Measurements from ENCODE around the gene SDK2. TPM values are rescaled to one million over a fixed set of nuclear protein-coding genes. Genes with fewer than 3 reads are reported as not detected.

The SDK2 gene
- total and polyA plus RNA-seq, 5 donors from 2014 or later = 0.02 to 0.59 (median 0.02) TPM; not detected in 2

- Histone ChIP-seq H3K4me3 (ENCODE audit: low read depth, low read length) (no peak overlapping the region), H3K9me3 (ENCODE audit: control insufficient read depth in 2 of 2, low read length in 2 of 2) (peaks cover 5 to 6% of the 10 kb centered on the region in 2 experiments), H3K4me1 (ENCODE audit: control insufficient read depth, insufficient read depth, low read length, poor library complexity, severe bottlenecking) (no peaks in the 10 kb centered on the region), H3K36me3 (ENCODE audit: control insufficient read depth, insufficient read depth, low read length) (no peaks in the 10 kb centered on the region), H3K27ac (ENCODE audit: insufficient read depth, low read length, poor library complexity, severe bottlenecking) (no peak overlapping the region), H3K27me3 (ENCODE audit: control insufficient read depth, insufficient read depth, low read length) (no peaks in the 10 kb centered on the region)
- ATAC-seq (ENCODE audit: low read depth in 2 of 2) (no peak), DNase-seq (no peak)
- Mint-ChIP-seq H3K4me1 (no peaks in the 10 kb centered on the region), H3K27me3 (peaks cover 14% of the 10 kb centered on the region), H3K36me3 (no peaks in the 10 kb centered on the region), H3K27ac (no peak overlapping the region), H3K4me3 (no peak overlapping the region), H3K9me3 (peaks cover 0 to 26% (median 4%) of the 10 kb centered on the region in 7 donors)
These were observed 22.6 kb downstream of the SDK2 start for GRCh38 chr17:73621685-73622084.

- H3K4me1 Mint-ChIP-seq = no peaks in the 10 kb centered on the region
- H3K36me3 Mint-ChIP-seq = no peaks in the 10 kb centered on the region
- peaks cover 0 to 26% (median 4%) of the 10 kb centered on the region in 7 donors for H3K9me3 Mint-ChIP-seq
- H3K27me3 ChIP-seq (ENCODE audit: control insufficient read depth, insufficient read depth, low read length) = no peaks in the 10 kb centered on the region
- DNase-seq = no peak
- peak overlapping the region in 1 of 3 donors; percentile 28 for H3K27ac Mint-ChIP-seq
- H3K4me1 ChIP-seq (ENCODE audit: control insufficient read depth, insufficient read depth, low read length, poor library complexity, severe bottlenecking) = no peaks in the 10 kb centered on the region
- peaks cover 14% of the 10 kb centered on the region for H3K27me3 Mint-ChIP-seq
- no peak overlapping the region for H3K4me3 Mint-ChIP-seq
- no peak overlapping the region for H3K4me3 ChIP-seq (ENCODE audit: low read depth, low read length)
- H3K9me3 ChIP-seq (ENCODE audit: control insufficient read depth in 2 of 2, low read length in 2 of 2) = peaks cover 5 to 6% of the 10 kb centered on the region in 2 experiments
- no peak for ATAC-seq (ENCODE audit: low read depth in 2 of 2)
- no peaks in the 10 kb centered on the region for H3K36me3 ChIP-seq (ENCODE audit: control insufficient read depth, insufficient read depth, low read length)
- H3K27ac ChIP-seq (ENCODE audit: insufficient read depth, low read length, poor library complexity, severe bottlenecking) = no peak overlapping the region
These were observed 23.8 kb downstream of the SDK2 start for GRCh38 chr17:73620414-73620813.

- Mint-ChIP-seq H3K4me3 (no peak overlapping the region), H3K4me1 (no peaks in the 10 kb centered on the region), H3K27me3 (peaks cover 10% of the 10 kb centered on the region), H3K27ac (no peak overlapping the region), H3K36me3 (no peaks in the 10 kb centered on the region), H3K9me3 (peaks cover 0 to 26% (median 2%) of the 10 kb centered on the region in 7 donors)
- ATAC-seq (ENCODE audit: low read depth in 2 of 2) = no peak
- Histone ChIP-seq H3K27ac (ENCODE audit: insufficient read depth, low read length, poor library complexity, severe bottlenecking) (no peak overlapping the region), H3K27me3 (ENCODE audit: control insufficient read depth, insufficient read depth, low read length) (no peaks in the 10 kb centered on the region), H3K4me1 (ENCODE audit: control insufficient read depth, insufficient read depth, low read length, poor library complexity, severe bottlenecking) (no peaks in the 10 kb centered on the region), H3K4me3 (ENCODE audit: low read depth, low read length) (no peak overlapping the region), H3K9me3 (ENCODE audit: control insufficient read depth in 2 of 2, low read length in 2 of 2) (peaks cover 5 to 6% of the 10 kb centered on the region in 2 experiments), H3K36me3 (ENCODE audit: control insufficient read depth, insufficient read depth, low read length) (no peaks in the 10 kb centered on the region)
- no peak for DNase-seq
These were observed 26.7 kb downstream of the SDK2 start for GRCh38 chr17:73617501-73617900.

GRCh38 chr17:73616873-73617404, 27.3 kb downstream of the SDK2 start:
- Histone ChIP-seq H3K36me3 (ENCODE audit: control insufficient read depth, insufficient read depth, low read length) (no peaks in the 10 kb centered on the region), H3K27me3 (ENCODE audit: control insufficient read depth, insufficient read depth, low read length) (no peaks in the 10 kb centered on the region), H3K4me1 (ENCODE audit: control insufficient read depth, insufficient read depth, low read length, poor library complexity, severe bottlenecking) (no peaks in the 10 kb centered on the region), H3K4me3 (ENCODE audit: low read depth, low read length) (no peak overlapping the region), H3K27ac (ENCODE audit: insufficient read depth, low read length, poor library complexity, severe bottlenecking) (no peak overlapping the region), H3K9me3 (ENCODE audit: control insufficient read depth in 2 of 2, low read length in 2 of 2) (peaks cover 5 to 6% of the 10 kb centered on the region in 2 experiments)
- H3K27me3 Mint-ChIP-seq = peaks cover 10% of the 10 kb centered on the region
- H3K36me3 Mint-ChIP-seq = no peaks in the 10 kb centered on the region
- peak overlapping the region in 1 of 4 donors; percentile 52 for H3K4me3 Mint-ChIP-seq
- ATAC-seq (ENCODE audit: low read depth in 2 of 2) = no peak
- peaks cover 0 to 26% (median 2%) of the 10 kb centered on the region in 7 donors for H3K9me3 Mint-ChIP-seq
- DNase-seq = no peak
- no peak overlapping the region for H3K27ac Mint-ChIP-seq
- no peaks in the 10 kb centered on the region for H3K4me1 Mint-ChIP-seq

- H3K27ac Mint-ChIP-seq = peak overlapping the region in 1 of 3 donors; percentile 44
- ATAC-seq (ENCODE audit: low read depth in 2 of 2) = no peak
- Histone ChIP-seq H3K27ac (ENCODE audit: insufficient read depth, low read length, poor library complexity, severe bottlenecking) (no peak overlapping the region), H3K4me1 (ENCODE audit: control insufficient read depth, insufficient read depth, low read length, poor library complexity, severe bottlenecking) (no peaks in the 10 kb centered on the region), H3K27me3 (ENCODE audit: control insufficient read depth, insufficient read depth, low read length) (no peaks in the 10 kb centered on the region), H3K36me3 (ENCODE audit: control insufficient read depth, insufficient read depth, low read length) (no peaks in the 10 kb centered on the region), H3K4me3 (ENCODE audit: low read depth, low read length) (no peak overlapping the region), H3K9me3 (ENCODE audit: control insufficient read depth in 2 of 2, low read length in 2 of 2) (peaks cover 5 to 6% of the 10 kb centered on the region in 2 experiments)
- H3K27me3 Mint-ChIP-seq = peaks cover 10% of the 10 kb centered on the region
- peaks cover 0 to 26% (median 2%) of the 10 kb centered on the region in 7 donors for H3K9me3 Mint-ChIP-seq
- no peak for DNase-seq
- no peaks in the 10 kb centered on the region for H3K4me1 Mint-ChIP-seq
- peak overlapping the region in 1 of 4 donors; percentile 52 for H3K4me3 Mint-ChIP-seq
- no peaks in the 10 kb centered on the region for H3K36me3 Mint-ChIP-seq
These were observed 27.9 kb downstream of the SDK2 start for GRCh38 chr17:73616120-73616872.

- Mint-ChIP-seq H3K4me1 (no peaks in the 10 kb centered on the region), H3K27ac (no peak overlapping the region)
These were observed 30.0 kb downstream of the SDK2 start for GRCh38 chr17:73614256-73614655.

GRCh38 chr17:73613271-73614233, 30.7 kb downstream of the SDK2 start:
- no peaks in the 10 kb centered on the region for H3K36me3 ChIP-seq (ENCODE audit: control insufficient read depth, insufficient read depth, low read length)
- H3K27me3 Mint-ChIP-seq = peaks cover 4% of the 10 kb centered on the region
- H3K27me3 ChIP-seq (ENCODE audit: control insufficient read depth, insufficient read depth, low read length) = no peaks in the 10 kb centered on the region
- H3K27ac ChIP-seq (ENCODE audit: insufficient read depth, low read length, poor library complexity, severe bottlenecking) = no peak overlapping the region
- H3K9me3 ChIP-seq (ENCODE audit: control insufficient read depth in 2 of 2, low read length in 2 of 2) = no peaks in the 10 kb centered on the region
- H3K9me3 Mint-ChIP-seq = peaks cover 0 to 8% (median 2%) of the 10 kb centered on the region in 7 donors
- no peak for ATAC-seq (ENCODE audit: low read depth in 2 of 2)
- H3K4me3 Mint-ChIP-seq = no peak overlapping the region
- H3K27ac Mint-ChIP-seq = no peak overlapping the region
- H3K4me1 Mint-ChIP-seq = no peaks in the 10 kb centered on the region
- H3K4me3 ChIP-seq (ENCODE audit: low read depth, low read length) = no peak overlapping the region
- no peak for DNase-seq
- no peaks in the 10 kb centered on the region for H3K4me1 ChIP-seq (ENCODE audit: control insufficient read depth, insufficient read depth, low read length, poor library complexity, severe bottlenecking)
- H3K36me3 Mint-ChIP-seq = no peaks in the 10 kb centered on the region

More at GRCh38 chr17:73614256-73614655, 30.0 kb downstream of the SDK2 start:
- no peaks in the 10 kb centered on the region for H3K36me3 ChIP-seq (ENCODE audit: control insufficient read depth, insufficient read depth, low read length)
- H3K9me3 ChIP-seq (ENCODE audit: control insufficient read depth in 2 of 2, low read length in 2 of 2) = peaks cover 2 to 3% of the 10 kb centered on the region in 2 experiments
- Mint-ChIP-seq H3K36me3 (no peaks in the 10 kb centered on the region), H3K9me3 (peaks cover 0 to 13% (median 2%) of the 10 kb centered on the region in 7 donors), H3K27me3 (peaks cover 7% of the 10 kb centered on the region), H3K4me3 (no peak overlapping the region)
- ATAC-seq (ENCODE audit: low read depth in 2 of 2) (no peak), DNase-seq (no peak)
- no peaks in the 10 kb centered on the region for H3K27me3 ChIP-seq (ENCODE audit: control insufficient read depth, insufficient read depth, low read length)
- H3K27ac ChIP-seq (ENCODE audit: insufficient read depth, low read length, poor library complexity, severe bottlenecking) = no peak overlapping the region
- no peaks in the 10 kb centered on the region for H3K4me1 ChIP-seq (ENCODE audit: control insufficient read depth, insufficient read depth, low read length, poor library complexity, severe bottlenecking)
- no peak overlapping the region for H3K4me3 ChIP-seq (ENCODE audit: low read depth, low read length)
